Esophagus (tissue), 2 donors: ENCODE measurements around the gene LINC00632. TPM values are rescaled to one million over a fixed set of nuclear protein-coding genes. Genes with fewer than 3 reads are reported as not detected.
"Not testable (repeated sequence)": the region's sequence is repeated elsewhere in the genome, so short reads cannot be mapped to it uniquely, and the experiment has no call there.

Experiments used
- H3K27ac ChIP-seq, 2 donors: one replicate each; pipeline ENCODE4 v1.5.1; 2013; ENCODE audit warnings: low read depth in 2 of 2, mild to moderate bottlenecking in 2 of 2, inconsistent platforms in 1 of 2, low read length in 1 of 2, moderate library complexity in 1 of 2
- H3K27me3 ChIP-seq, 2 donors: one replicate each; pipeline ENCODE4 v1.6.1; 2013; ENCODE audit warnings: low read length in 2 of 2, control low read depth in 1 of 2, mild to moderate bottlenecking in 1 of 2; ENCODE audit not compliant: insufficient read depth in 2 of 2, control insufficient read depth in 1 of 2
- H3K36me3 ChIP-seq, 2 donors: one replicate each; pipeline ENCODE4 v1.6.1; 2013; ENCODE audit warnings: low read length in 1 of 2; ENCODE audit not compliant: control insufficient read depth in 2 of 2, insufficient read depth in 2 of 2
- H3K4me1 ChIP-seq, 2 donors: one replicate each; pipeline ENCODE4 v1.6.1; 2013; ENCODE audit warnings: low read length in 1 of 2; ENCODE audit not compliant: control insufficient read depth in 2 of 2, insufficient read depth in 2 of 2
- H3K4me3 ChIP-seq, 2 donors: one replicate each; pipeline ENCODE4 v1.5.1; 2013; ENCODE audit warnings: low read length in 2 of 2, mild to moderate bottlenecking in 2 of 2, low read depth in 1 of 2, moderate library complexity in 1 of 2
- H3K9me3 ChIP-seq, 2 donors: one replicate each; pipeline ENCODE4 v1.6.1; 2013; ENCODE audit warnings: mild to moderate bottlenecking in 2 of 2, low read depth in 1 of 2, low read length in 1 of 2, moderate library complexity in 1 of 2; ENCODE audit not compliant: control insufficient read depth in 2 of 2, insufficient read depth in 1 of 2
- WGBS, 2 donors: extraction: QIAGEN DNeasy Blood & Tissue Kit; methylation state at CpG; one replicate each; pipeline ENCODE4 v1.1.7; 2013; 5-methylcytosine and 5-hydroxymethylcytosine counted together
- polyA plus RNA-seq, 2 donors: library from polyadenylated mRNA; stranded (reverse); fragments of 200-250 nt; gene quantifications; one replicate each; pipeline ENCODE4 v1.2.3, GENCODE V29; 2013
- donor health status: healthy with polysubstance abuse.
- donor health status: Bipolar disorder and iron deficiency.

LINC00632 gene
- under 1 TPM; 0.16 to 0.51 TPM for polyA plus RNA-seq

DNA sequence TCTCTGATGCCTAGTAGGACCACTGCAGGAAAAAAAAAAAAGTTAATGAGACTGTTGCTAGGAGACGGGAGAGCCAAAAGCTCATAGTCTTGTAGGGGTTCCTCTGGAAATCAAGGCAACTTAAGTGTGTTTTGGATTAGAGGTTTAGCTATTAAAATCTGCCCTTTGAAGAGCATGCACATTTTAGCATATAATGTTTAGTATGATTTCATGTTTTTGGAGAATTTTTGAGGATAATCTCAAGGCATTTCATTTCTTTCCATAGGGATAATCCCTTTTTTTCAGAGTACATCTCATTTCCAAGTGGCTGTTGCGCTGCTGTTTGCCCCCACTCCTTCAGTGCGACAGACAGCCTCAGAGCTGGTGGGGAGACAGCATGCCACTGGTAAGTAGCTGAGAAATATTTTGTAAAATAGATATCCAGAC lies at the start of gene LINC00632:
Gene LINC00632, plus strand, starts transcription at position 339 of the 426 bp plus-strand sequence.
- H3K27ac ChIP-seq: no peak within 1 kb of the TSS
- no peaks in the 10 kb centered on the region for H3K4me1 ChIP-seq
- H3K4me3 ChIP-seq: no peak within 1 kb of the TSS
- WGBS, 2 donors: 52 to 86% methylated on average over 3 of the region's 3 CpGs
- H3K27me3 ChIP-seq: no peaks in the 10 kb centered on the region
- no peaks in the 10 kb centered on the region for H3K9me3 ChIP-seq
- no peaks in the 10 kb centered on the region for H3K36me3 ChIP-seq

DNA sequence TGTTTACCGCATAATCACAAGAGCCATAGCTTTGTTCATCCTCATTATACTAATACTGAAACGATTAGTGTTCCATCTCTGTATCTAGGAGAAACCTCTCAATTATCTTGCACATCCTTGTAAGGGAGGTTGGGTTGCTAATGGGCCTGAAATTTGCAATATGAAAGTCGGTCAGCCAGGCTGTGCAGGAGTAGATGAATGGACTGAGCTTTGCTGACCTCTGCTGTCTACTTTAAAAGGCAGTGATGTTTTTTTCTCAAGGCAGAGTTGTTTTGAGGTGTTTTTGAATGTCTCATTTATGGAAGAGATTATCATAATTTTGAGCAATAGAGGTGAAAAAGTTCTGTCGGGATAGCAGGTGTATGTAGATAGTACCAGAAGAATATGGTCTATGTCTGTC lies 47.9 kb upstream of the LINC00632 start:
- no peaks in the 10 kb centered on the region for H3K36me3 ChIP-seq
- H3K9me3 ChIP-seq: no peaks in the 10 kb centered on the region
- H3K27ac ChIP-seq: no peak overlapping the region
- no peaks in the 10 kb centered on the region for H3K4me1 ChIP-seq
- no peak overlapping the region for H3K4me3 ChIP-seq
- no peaks in the 10 kb centered on the region for H3K27me3 ChIP-seq
- 54% methylated on average over 4 of the region's 4 CpGs for WGBS, 2 donors

DNA sequence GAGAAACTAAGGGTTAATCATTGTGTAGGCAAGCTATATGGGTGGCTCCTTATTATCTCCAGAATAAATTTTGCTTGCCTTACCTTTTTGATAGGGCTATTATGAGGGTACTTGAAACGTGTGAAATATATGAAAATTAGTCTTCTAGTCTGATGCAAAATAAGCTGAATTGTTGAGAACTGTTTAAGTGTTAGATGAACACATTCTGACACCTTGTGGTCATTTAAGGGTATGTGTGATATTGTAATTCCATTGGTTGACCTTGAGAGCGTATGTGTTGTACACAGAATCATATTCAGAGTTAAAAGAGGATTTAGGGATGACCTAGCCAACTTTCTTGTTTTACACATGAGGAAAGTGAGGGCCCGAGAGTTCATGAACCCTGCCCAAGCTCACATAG lies 44.6 kb upstream of the LINC00632 start:
- Histone ChIP-seq H3K9me3 (no peaks in the 10 kb centered on the region), H3K27ac (no peak overlapping the region), H3K4me1 (no peaks in the 10 kb centered on the region), H3K4me3 (no peak overlapping the region), H3K27me3 (no peaks in the 10 kb centered on the region), H3K36me3 (no peaks in the 10 kb centered on the region)
- 36 to 42% methylated on average over 3 of the region's 3 CpGs for whole genome bisulfite sequencing, 2 donors

DNA sequence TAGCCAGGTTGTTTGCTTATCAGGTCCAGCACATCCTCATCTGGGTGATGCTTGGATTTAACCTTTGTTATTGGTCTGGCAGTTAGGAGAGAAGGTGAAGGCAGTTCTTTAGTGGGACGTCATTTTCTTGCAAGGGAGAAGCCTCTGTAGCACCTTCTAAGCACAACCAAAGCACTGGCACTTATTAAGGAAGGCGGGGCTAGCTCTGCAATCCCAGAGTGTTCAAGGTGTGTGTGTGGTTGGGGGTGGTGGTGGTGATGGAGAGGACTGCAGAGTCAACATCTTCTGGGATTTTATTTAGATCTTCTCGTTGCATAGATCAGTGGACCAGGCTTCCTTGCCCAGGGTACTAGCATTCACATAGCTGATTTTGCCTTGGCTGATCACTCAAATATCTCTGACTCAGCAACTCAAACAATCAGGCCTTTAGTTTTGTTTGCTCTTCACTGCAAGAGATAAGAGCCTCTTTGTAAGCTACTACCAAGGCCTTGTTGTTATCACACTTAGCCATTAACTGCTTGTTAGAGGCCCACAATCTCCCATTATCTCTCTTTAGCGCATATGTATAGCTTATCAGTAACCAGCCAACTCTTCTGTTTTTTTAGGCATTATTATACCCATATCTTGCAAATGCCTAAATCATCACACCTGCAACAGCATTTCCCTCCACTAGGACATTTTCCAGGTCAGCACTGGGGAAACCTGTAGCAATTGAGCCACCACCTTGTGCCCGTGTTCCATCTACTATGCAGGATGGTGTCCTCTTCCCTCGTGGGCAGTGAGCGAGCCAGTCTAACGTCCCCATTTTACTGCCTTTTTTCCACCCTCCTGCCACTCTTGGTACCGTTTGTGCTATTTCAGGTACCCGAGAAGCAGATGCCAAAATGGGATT lies 36.5 kb upstream of the LINC00632 start:
- WGBS, 2 donors: 48 to 58% methylated on average over 10 of the region's 10 CpGs
- Histone ChIP-seq H3K4me1 (no peaks in the 10 kb centered on the region), H3K9me3 (no peaks in the 10 kb centered on the region), H3K27ac (no peak overlapping the region), H3K36me3 (no peaks in the 10 kb centered on the region), H3K27me3 (no peaks in the 10 kb centered on the region), H3K4me3 (no peak overlapping the region)

DNA sequence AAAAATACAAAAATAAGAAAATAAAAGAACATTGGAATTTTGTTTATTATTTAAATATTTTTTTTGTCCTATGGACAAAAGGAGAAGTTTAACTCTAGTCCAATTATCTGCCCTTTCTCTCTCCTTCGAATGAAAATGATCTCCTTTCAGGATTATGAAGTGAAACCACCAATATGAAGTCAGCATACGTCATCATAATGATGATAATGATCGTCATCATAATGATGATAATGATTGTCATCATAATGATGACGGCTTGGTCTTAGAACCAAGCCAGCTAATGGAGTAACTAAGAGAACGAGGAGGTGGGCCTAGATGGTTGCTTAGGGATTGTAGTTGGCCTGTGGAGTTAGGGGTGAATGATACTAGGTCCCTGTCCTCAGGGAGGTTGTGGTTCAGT lies 21.9 kb upstream of the LINC00632 start:
- Histone ChIP-seq H3K4me1 (no peaks in the 10 kb centered on the region), H3K27ac (no peak overlapping the region), H3K36me3 (no peaks in the 10 kb centered on the region), H3K4me3 (no peak overlapping the region), H3K9me3 (no peaks in the 10 kb centered on the region), H3K27me3 (peaks cover 0 to 5% of the 10 kb centered on the region in 2 donors)
- 72 to 81% methylated on average over 5 of the region's 5 CpGs for WGBS, 2 donors

DNA sequence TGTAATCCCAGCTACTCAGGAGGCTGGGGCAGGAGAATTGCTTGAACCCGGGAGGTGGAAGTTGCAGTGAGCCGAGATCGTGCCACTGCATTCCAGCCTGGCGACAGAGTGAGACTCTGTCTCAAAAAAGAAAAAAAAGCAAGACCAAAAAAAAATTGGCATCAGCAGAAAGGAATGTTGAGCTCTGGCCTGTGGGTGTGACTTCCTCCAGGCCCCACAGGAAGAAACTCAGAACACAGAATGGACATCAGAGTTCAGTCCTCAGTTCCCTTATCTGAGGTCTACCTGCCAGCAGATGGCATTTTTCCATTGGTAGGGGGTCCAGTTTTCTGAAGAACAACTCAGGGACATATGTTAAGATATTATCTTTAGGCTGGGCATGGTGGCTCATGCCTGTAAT lies 18.0 kb upstream of the LINC00632 start:
- not testable (repeated sequence) for H3K27ac ChIP-seq, H3K36me3 ChIP-seq, H3K9me3 ChIP-seq, H3K4me1 ChIP-seq, H3K4me3 ChIP-seq, H3K27me3 ChIP-seq
- 48 to 51% methylated on average over 4 of the region's 4 CpGs for WGBS, 2 donors

DNA sequence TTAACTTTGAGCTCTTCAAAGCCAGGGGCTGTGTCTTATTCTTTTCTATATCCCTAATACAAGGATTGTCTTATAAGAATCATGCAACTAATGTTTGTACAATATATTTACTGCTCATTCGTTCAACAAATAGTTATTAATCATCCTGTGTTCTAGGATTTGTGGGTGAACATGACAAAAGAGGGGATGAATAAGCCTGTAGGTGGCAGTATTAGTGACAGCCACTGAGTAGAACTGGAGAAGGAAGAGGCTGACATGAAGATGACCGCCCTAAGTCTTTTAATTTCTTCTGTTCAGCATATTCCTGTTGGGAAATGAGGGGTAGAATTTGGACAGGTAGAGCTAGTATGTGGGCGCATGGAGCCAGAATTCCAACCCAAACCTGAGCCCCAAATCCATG lies 11.9 kb upstream of the LINC00632 start:
- WGBS, 2 donors: 59 to 62% methylated on average over 3 of the region's 3 CpGs
- H3K4me1 ChIP-seq: no peaks in the 10 kb centered on the region
- no peaks in the 10 kb centered on the region for H3K36me3 ChIP-seq
- no peaks in the 10 kb centered on the region for H3K9me3 ChIP-seq
- no peak overlapping the region for H3K4me3 ChIP-seq
- H3K27ac ChIP-seq: no peak overlapping the region
- no peaks in the 10 kb centered on the region for H3K27me3 ChIP-seq

DNA sequence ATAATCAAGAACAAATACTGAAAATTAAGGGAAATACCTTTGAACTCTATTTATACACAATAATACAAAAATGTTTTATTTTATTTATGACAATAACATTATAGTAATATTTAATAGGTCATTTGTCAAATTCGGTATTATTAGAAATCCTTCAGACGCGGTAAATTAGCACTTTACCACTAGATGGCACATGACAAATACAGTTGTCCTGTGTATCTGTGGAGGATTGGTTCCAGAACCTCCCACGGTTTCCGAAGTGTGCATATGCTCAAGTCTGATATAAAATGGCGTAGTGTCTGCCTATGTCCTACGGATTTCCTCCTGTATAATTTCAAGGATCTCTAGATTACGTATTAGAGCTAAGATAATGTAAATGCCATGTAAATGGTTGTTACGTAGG lies 8.1 kb upstream of the LINC00632 start:
- WGBS, 2 donors: 27 to 37% methylated on average over 9 of the region's 9 CpGs

DNA sequence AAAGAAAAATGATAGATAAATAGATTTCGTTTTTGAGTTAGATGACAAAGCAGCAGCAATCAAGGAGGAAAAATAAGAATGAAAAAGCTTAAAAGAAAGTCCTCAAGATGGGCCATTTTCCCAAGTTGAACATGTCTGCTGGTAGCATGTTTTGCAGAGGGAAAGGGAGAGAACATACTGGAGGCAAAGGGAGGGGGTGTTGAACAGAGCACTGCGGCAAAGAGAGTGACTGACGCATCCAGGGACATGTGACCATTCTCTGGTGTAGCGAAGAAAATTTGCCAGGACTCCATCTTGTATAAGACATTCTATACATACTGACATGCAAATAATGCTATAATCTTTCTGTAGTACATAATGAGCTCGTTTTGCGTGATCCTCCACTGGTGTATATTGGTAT lies 1.2 kb downstream of the LINC00632 start:
- Histone ChIP-seq H3K9me3 (no peaks in the 10 kb centered on the region), H3K27ac (no peak overlapping the region), H3K27me3 (no peaks in the 10 kb centered on the region), H3K4me1 (no peaks in the 10 kb centered on the region), H3K4me3 (no peak overlapping the region), H3K36me3 (no peaks in the 10 kb centered on the region)
- 60 to 73% methylated on average over 6 of the region's 6 CpGs for WGBS, 2 donors

More for the DNA sequence above, 8.1 kb upstream of the LINC00632 start:
- Histone ChIP-seq H3K4me1 (no peaks in the 10 kb centered on the region), H3K4me3 (no peak overlapping the region), H3K9me3 (no peaks in the 10 kb centered on the region), H3K36me3 (no peaks in the 10 kb centered on the region), H3K27me3 (no peaks in the 10 kb centered on the region), H3K27ac (no peak overlapping the region)

DNA sequence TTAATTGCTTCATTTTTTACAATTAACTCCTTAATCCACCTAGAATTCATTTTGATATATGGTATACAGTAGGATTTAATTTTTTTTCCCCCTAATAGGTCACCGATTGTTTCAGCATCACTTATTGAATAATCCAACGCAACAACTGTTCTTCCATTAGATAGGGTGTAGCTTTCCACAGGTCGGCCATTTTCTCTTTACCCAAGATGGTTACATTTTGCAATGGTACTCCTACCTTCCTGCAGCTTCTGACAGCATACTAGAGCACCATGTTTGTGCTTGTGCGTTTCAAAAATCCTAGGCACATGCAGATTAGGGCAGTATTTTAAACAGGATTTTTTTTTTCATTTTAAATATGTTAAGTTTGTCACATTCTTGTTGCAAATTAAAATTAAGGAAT lies 2.3 kb downstream of the LINC00632 start:
- H3K4me3 ChIP-seq: no peak overlapping the region
- no peaks in the 10 kb centered on the region for H3K27me3 ChIP-seq
- H3K9me3 ChIP-seq: no peaks in the 10 kb centered on the region
- no peak overlapping the region for H3K27ac ChIP-seq
- no peaks in the 10 kb centered on the region for H3K4me1 ChIP-seq
- WGBS, 2 donors: 79 to 90% methylated on average over 4 of the region's 4 CpGs
- H3K36me3 ChIP-seq: no peaks in the 10 kb centered on the region
